Eye (tissue), 1 donor: Measurements from ENCODE around the gene GAREM2.

Experiments used
- DNase-seq: peaks from one replicate; pipeline ENCODE4 v3.0.0-alpha.2; 2015

The GAREM2 gene

GRCh38 chr2:26169681-26170414 is 3.0 kb upstream of the GAREM2 start:
- no peak for DNase-seq

DNA sequence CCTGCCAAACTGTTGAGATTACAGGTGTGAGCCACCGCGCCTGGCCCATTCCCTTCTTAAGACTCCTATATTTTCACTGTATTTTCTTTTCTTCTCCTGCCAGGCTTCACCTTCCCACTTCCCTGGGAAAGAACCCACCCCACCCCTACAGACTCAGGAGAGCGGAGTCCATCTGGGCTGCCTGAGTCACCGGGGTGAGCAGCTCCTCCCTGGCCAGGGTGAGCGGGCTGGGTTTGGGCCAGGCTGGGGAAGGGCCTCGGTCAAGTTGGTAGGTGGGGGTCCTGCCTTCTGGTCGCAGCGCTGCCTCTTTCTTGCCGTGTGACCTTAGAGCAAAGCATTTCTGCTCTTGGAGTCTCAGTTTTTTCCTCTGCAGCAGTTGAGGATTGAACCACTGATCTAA is 2.1 kb upstream of the GAREM2 start:
- no peak for DNase-seq

DNA sequence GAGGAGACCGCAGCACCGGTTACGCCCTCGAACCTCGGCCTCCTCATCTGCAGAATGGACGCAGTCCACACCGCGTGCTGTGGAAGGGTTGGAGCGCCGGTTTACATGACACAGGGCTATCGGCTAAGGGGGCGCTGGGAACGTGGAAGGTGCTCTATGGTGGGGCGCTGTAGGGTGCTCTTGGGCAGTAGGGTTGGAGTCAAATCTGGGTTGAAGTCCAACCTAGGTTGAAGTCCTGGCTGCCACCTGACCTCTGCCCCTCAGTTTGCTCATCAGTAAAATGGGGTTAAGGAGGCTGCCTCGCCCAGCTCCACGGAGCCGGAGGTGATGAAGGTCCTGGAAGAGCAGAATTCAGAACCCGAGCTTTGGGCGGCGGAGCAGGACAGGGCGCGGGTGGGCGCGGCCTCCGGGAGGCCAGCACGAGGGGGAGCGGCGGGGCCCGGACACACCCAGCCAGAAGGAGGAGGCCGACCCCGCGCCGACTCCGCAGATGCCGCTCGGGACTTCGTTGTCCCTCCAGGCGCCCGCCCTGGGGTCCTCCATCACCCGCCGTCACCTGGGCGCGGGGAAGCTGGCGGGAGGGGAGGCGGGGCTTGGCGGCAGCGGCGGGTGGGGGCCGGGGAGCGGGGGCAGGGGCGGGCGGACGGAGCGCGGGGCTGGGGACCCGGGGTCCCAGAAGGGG is 558 bp upstream of the GAREM2 start:
- peak; percentile 66 for DNase-seq

DNA sequence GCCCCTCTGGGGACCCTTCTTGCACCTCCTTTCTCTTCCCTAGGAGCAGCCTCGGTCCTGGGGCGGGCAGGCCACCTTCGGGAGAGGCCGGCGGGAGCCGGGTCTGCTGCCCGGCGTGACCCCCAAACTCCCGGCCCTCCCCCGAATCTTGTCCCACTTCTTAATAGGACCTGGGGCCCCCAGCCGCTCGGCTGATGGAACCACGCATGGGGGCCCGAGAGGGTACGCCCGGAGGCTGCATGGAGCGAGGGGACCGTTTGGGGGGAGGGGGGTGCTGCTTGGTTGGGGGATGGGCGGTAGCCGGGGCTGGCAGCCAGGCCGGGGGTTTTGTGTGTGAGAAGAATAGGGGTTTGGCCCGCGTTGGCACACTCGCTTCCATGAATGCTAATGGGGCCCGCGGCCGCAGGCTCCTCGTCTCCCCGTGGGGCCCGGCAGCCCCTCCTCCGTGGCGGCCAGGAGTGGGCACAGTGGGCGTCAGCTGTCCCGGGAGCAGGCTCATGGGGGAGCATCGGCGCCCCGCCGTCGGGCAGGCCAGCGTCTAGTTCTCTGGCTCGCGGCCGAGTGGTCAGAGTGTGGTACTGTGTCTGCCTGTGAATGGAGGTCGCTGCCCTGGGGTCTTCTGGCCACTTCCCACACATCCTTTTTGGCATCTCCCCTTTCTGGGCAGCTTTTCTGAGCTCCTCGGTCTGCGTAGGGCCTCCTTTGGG is 1.0 kb downstream of the GAREM2 start:
- DNase-seq, result peak; percentile 55

GRCh38 chr2:26174691-26175465 is 2.0 kb downstream of the GAREM2 start:
- DNase-seq, result peak; percentile 55

- peak; percentile 65 for DNase-seq
These were observed 2.8 kb downstream of the GAREM2 start for GRCh38 chr2:26175466-26176278.

- no peak for DNase-seq
These were observed 3.4 kb downstream of the GAREM2 start for GRCh38 chr2:26176279-26176615.

DNA sequence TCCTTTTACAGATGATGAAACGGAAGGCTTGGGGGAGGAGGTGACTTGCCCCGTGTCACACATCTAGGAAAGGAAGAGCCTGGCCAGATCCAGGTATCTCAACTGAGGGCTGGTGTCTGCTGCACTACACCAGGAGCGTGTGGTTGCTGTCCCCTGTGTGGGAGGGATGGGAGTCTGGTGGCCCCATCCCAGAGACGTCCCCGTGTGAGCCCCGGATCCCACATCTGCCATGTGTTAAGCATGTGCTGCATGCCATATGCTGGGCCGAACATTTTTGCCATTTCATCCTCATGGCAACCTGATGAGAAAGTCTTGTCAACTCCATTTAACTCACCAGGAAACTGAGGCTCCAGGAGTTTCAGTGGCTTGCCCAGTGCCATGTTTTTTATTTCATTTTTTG is 4.2 kb downstream of the GAREM2 start:
- no peak for DNase-seq

DNA sequence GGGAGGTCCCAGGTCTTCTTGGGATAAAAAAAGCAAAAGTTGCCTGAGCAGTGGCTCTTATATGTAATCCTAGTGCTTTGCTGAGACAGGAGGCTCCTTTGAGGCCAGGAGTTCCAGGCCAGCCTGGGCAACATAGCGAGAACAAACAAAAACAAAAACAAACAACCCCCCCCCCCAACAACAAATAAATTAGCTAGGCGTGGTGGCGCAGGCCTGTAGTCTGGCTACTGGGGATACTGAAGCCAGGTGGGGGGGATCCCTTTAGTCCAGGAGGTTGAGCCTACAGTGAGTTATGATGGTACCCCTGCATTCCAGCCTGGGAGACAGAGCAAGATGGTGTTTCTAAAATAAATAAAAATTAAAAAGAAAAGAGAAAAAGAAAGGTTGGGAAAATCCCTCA is 5.4 kb downstream of the GAREM2 start:
- DNase-seq, result no peak

DNA sequence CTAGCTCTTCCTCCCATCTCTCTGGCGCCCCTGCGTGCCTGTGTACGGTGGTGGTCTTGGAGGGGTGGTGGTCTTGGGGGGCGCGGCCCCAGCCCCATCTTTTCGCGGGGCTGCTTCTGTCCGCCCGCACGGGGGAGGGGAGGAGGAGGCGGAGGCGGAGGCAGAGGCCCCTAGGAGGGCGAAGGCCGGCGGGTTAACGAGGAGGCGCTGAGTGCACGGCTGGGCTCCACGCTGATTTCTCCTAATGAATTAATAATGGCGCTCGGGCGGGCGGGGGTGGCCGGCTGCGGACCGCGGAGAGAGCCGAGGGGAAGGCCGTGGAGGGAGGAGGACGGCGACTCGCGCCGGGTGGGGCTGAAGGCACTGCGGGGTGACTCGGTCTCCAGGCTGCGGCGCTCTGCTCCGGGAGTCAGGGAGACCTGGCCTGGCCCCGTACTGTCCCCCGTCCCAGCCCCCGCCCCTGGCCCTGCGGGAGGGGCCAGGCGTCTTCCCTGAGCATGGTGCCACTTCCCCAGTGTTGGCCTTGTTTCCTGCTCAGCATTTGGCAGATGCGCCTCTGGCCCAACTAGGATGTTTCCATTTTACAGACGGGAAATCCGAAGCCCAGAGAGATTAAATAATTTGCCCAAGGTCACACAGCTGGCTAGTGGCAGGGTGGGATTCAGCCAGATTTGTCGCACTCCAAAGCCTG is 6.0 kb downstream of the GAREM2 start:
- peak; percentile 86 for DNase-seq

GRCh38 chr2:26179446-26179913 is 6.6 kb downstream of the GAREM2 start:
- peak; percentile 84 for DNase-seq

DNA sequence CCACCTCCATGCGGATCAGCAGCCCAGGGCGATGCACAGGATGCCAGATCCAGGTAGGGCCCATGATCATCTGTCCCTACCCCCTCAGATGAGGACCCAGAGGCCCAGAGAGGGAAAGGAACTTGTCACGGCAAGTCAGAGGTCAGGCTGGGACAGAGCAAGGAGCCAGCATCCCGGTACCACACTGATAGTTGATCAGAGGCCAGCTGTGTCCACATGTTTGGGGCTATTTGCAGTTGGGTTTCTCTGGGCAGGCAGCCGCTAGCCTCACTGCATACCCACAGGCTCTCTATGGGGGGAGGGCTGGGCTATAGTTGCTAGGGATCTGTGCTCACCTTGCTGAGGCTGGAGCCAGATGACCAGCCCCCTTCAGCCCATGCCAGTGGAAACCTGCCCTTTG is 9.6 kb downstream of the GAREM2 start:
- no peak for DNase-seq

DNA sequence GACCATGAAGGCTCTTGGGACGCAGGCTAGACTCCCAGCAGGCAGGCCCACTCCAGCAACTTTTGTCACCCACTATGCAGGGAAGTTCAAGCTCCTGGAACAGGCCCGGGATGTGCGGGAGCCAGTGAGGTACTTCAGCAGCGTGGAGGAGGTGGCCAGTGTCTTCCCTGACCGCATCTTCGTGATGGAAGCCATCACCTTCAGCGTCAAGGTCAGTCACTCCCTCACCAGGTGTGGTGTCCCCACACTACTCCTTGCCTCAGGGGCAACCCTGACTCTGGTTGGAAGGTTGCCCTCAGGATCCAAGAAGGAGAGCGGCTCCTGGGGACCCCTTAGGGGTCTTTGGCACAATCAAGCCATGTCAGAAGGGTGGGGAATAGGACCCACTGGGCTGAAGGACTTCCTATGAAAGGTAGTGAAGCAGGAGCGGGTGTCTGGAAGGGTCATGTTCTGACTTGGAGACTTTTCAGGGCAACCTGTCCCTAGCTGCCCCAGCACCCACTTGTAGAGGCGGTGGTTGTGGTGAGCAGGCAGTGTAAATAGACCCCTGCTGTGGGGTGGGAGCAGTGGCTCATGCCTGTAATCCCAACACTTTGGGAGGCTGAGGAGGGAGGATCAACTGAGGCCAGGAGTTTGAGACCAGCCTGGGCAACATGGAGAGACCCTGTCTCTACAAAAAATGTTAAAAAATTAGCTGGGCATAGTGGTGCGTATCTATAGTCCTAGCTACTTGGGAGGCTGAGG is 10.2 kb downstream of the GAREM2 start:
- DNase-seq, result no peak

GRCh38 chr2:26184121-26184520 is 11.2 kb downstream of the GAREM2 start:
- DNase-seq, result no peak

DNA sequence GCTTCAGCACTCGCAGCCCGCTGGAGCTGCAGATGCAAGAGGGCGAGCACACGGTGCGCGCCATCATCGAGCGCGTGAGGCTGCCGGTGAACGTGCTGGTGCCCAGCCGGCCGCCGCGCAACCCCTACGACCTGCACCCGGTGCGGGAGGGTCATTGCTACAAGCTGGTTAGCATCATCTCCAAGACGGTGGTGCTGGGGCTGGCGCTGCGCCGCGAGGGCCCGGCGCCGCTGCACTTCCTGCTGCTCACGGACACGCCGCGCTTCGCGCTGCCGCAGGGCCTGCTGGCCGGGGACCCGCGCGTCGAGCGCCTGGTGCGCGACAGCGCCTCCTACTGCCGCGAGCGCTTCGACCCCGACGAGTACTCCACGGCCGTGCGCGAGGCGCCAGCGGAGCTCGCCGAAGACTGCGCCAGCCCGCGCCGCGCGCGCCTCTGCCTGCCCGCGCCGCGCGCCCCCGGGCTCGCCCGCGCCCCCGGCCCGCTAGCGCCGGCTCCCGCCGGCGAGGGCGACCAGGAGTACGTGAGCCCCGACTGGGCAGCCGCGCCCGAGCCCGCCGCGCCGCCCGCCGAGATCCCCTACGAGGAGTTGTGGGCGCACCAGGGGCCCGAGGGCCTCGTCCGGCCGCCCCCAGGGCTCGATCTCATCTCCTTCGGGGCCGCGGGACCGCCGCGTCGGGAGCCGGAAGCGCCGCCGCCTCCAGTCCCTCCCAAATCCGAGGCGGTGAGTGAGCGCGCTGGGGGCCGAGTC is 11.8 kb downstream of the GAREM2 start:
- peak; percentile 91 for DNase-seq

DNA sequence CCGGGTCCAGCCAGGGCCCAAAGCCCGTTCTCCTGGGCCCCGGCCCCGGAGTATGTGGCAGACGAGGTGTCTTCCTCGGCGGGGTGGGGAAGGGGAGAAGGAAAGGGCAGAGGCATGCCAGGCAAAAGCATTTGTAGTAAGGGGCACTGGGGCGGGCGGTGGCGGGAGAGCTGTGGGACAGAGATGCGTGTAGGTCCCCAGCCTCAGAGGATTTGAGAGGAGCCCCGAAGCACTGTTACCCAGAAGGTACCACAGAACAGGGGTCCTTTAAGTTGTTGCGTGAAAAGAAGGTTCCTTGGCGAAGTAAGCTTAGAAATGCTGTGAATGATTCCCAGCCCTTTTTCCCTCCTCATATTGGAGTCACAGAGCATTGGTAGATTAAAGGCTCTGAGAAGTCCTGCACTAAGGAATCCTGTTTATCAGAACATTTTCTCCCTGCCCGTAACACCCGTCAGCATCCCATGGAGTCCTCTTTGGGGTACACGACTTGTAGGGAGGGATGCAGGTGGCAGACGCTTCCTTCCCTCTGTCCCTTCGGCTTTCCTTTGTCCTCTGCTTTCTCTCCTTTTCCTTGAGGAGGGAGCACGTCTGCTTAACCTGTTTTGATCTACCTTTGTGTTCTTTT is 12.5 kb downstream of the GAREM2 start:
- DNase-seq, result peak; percentile 52

GRCh38 chr2:26185954-26186770 is 13.3 kb downstream of the GAREM2 start:
- no peak for DNase-seq

GRCh38 chr2:26187114-26187513 is 14.2 kb downstream of the GAREM2 start:
- DNase-seq, result no peak
